ENCODE measurements around the gene MAVS.
A peak's percentile ranks its signal among the peaks of the same experiment; 100 is the strongest.

The MAVS gene

GRCh38 chr20:3846740-3847428 lies at the start of gene MAVS:
TSS of gene MAVS (plus strand) at chr20:3846834. CDS start at chr20:3854625, 7,791 bp downstream.
- DNase-seq: peak; percentile 86

- DNase-seq: no peak
These were observed 49.4 kb upstream of the MAVS start for GRCh38 chr20:3797226-3797545.

- peak; percentile 81 for DNase-seq
These were observed 48.9 kb upstream of the MAVS start for GRCh38 chr20:3797592-3798372.

- DNase-seq: no peak
These were observed 48.3 kb upstream of the MAVS start for GRCh38 chr20:3798373-3798768.

GRCh38 chr20:3798908-3799248 lies 47.8 kb upstream of the MAVS start:
- no peak for DNase-seq

- no peak for DNase-seq
These were observed 46.3 kb upstream of the MAVS start for GRCh38 chr20:3800256-3800877.

GRCh38 chr20:3800878-3801260 lies 45.8 kb upstream of the MAVS start:
- no peak for DNase-seq

GRCh38 chr20:3801299-3801698 lies 45.3 kb upstream of the MAVS start:
- no peak for DNase-seq

GRCh38 chr20:3801846-3802245 lies 44.8 kb upstream of the MAVS start:
- no peak for DNase-seq

GRCh38 chr20:3802524-3803239 lies 44.0 kb upstream of the MAVS start:
- no peak for DNase-seq

GRCh38 chr20:3803289-3803688 lies 43.3 kb upstream of the MAVS start:
- no peak for DNase-seq

GRCh38 chr20:3803854-3804253 lies 42.8 kb upstream of the MAVS start:
- no peak for DNase-seq

GRCh38 chr20:3804254-3804751 lies 42.3 kb upstream of the MAVS start:
- no peak for DNase-seq

- no peak for DNase-seq
These were observed 41.9 kb upstream of the MAVS start for GRCh38 chr20:3804781-3805180.

- no peak for DNase-seq
These were observed 38.1 kb upstream of the MAVS start for GRCh38 chr20:3808544-3808943.

GRCh38 chr20:3811467-3812258 lies 35.0 kb upstream of the MAVS start:
- DNase-seq: peak; percentile 94

GRCh38 chr20:3812259-3812681 lies 34.4 kb upstream of the MAVS start:
- no peak for DNase-seq

- DNase-seq: no peak
These were observed 33.4 kb upstream of the MAVS start for GRCh38 chr20:3812975-3813847.

GRCh38 chr20:3813848-3814581 lies 32.6 kb upstream of the MAVS start:
- no peak for DNase-seq

- DNase-seq: no peak
These were observed 31.6 kb upstream of the MAVS start for GRCh38 chr20:3814928-3815495.
